ENCODE results near the gene NDUFS3.
"Not testable (repeated sequence)": the region's sequence is repeated elsewhere in the genome, so short reads cannot be mapped to it uniquely, and the experiment has no call there.

The NDUFS3 gene

GRCh38 chr11:47560426-47560825, 18.4 kb upstream of the NDUFS3 start:
- DNase-seq = no peak

GRCh38 chr11:47562393-47562792, 16.5 kb upstream of the NDUFS3 start:
- not testable (repeated sequence) for DNase-seq

- DNase-seq = not testable (repeated sequence)
These were observed 14.5 kb upstream of the NDUFS3 start for GRCh38 chr11:47564366-47564765.

- DNase-seq = no peak
These were observed 13.9 kb upstream of the NDUFS3 start for GRCh38 chr11:47564933-47565339.

- DNase-seq = peak; percentile 54
These were observed 13.3 kb upstream of the NDUFS3 start, which contains the start of gene PTPMT1 for GRCh38 chr11:47565340-47566148. TSS of gene PTPMT1 (plus strand) at chr11:47565599. CDS start at chr11:47565623, 24 bp downstream.

- DNase-seq = no peak
These were observed 12.7 kb upstream of the NDUFS3 start for GRCh38 chr11:47566149-47566698.

GRCh38 chr11:47569646-47570045, 9.2 kb upstream of the NDUFS3 start:
- DNase-seq = no peak

- no peak for DNase-seq
These were observed 8.1 kb upstream of the NDUFS3 start for GRCh38 chr11:47570651-47571356.

- no peak for DNase-seq
These were observed 7.5 kb upstream of the NDUFS3 start for GRCh38 chr11:47571357-47571729.

GRCh38 chr11:47571895-47572294, 7.0 kb upstream of the NDUFS3 start:
- DNase-seq = no peak

- no peak for DNase-seq
These were observed 6.1 kb upstream of the NDUFS3 start for GRCh38 chr11:47572715-47573255.

GRCh38 chr11:47573321-47573720, 5.6 kb upstream of the NDUFS3 start:
- DNase-seq = no peak

GRCh38 chr11:47577460-47578041, 1.3 kb upstream of the NDUFS3 start:
- no peak for DNase-seq

GRCh38 chr11:47583844-47584243, 5.0 kb downstream of the NDUFS3 start:
- DNase-seq = no peak

GRCh38 chr11:47586098-47586855, 7.4 kb downstream of the NDUFS3 start, which contains the start of gene FAM180B:
TSS of gene FAM180B (plus strand) at chr11:47586678. CDS start at chr11:47586769, 91 bp downstream.
- no peak for DNase-seq

GRCh38 chr11:47587039-47587716, 8.3 kb downstream of the NDUFS3 start:
- no peak for DNase-seq

- no peak for DNase-seq
These were observed 9.0 kb downstream of the NDUFS3 start for GRCh38 chr11:47587723-47588326.

- DNase-seq = no peak
These were observed 10.2 kb downstream of the NDUFS3 start for GRCh38 chr11:47589118-47589517.

GRCh38 chr11:47589584-47589976, 10.7 kb downstream of the NDUFS3 start:
- no peak for DNase-seq

- DNase-seq = no peak
These were observed 11.3 kb downstream of the NDUFS3 start for GRCh38 chr11:47589977-47590861.
